Stomach (tissue), 9 donors: ENCODE measurements around the gene E4F1. TPM values are rescaled to one million over a fixed set of nuclear protein-coding genes. Genes with fewer than 3 reads are reported as not detected.

Source experiments
- DNase-seq, 2 donors: peaks; one replicate each; pipeline versions ENCODE4 v3.0.0 to v3.0.0-alpha.2; 2013 to 2019
- H3K27ac ChIP-seq, 5 donors: fragments of 200-600 bp in 4 of 5; sonication (generic) in 4 of 5; one replicate each; pipeline ENCODE4 v1.5.1; 2013 to 2019; ENCODE audit warnings: mild to moderate bottlenecking in 1 of 5, moderate library complexity in 1 of 5
- H3K27me3 ChIP-seq, 3 donors: fragments of 200-600 bp; sonication (generic); one replicate each; pipeline ENCODE4 v1.5.1; 2017 to 2019; ENCODE audit warnings: mixed run types in 1 of 3
- H3K36me3 ChIP-seq, 4 donors: fragments of 200-600 bp; sonication (generic); 1 replicate in 3 of 4; 2 replicates in 1 of 4; pipeline ENCODE4 v1.5.1; 2016 to 2019
- H3K4me1 ChIP-seq, 4 donors: fragments of 200-600 bp; sonication (generic); one replicate each; pipeline ENCODE4 v1.5.1; 2016 to 2019
- H3K4me3 ChIP-seq, 4 donors: fragments of 200-600 bp; sonication (generic) in 3 of 4; one replicate each; pipeline ENCODE4 v1.5.1; 2016 to 2019; ENCODE audit warnings: mild to moderate bottlenecking in 1 of 4
- H3K9me3 ChIP-seq, 4 donors: fragments of 200-600 bp; sonication (generic); one replicate each; pipeline ENCODE4 v1.5.1; 2016 to 2019
- CTCF ChIP-seq, 7 experiments: fragments of 450-650 bp in 4 of 7; fragments of 200-600 bp in 3 of 7; sonication (generic) in 3 of 7; IDR thresholded peaks; one replicate each; pipeline ENCODE4 v1.5.1; 2016 to 2019; ENCODE audit warnings: antibody characterized with exemption in 7 of 7, control low read depth in 2 of 7, mild to moderate bottlenecking in 1 of 7
- EP300 ChIP-seq: sonication (generic); formaldehyde crosslinking; IDR thresholded peaks from one replicate; pipeline ENCODE4 v1.6.1; 2017; ENCODE audit warnings: antibody characterized with exemption
- POLR2A ChIP-seq, 4 donors: fragments of 450-650 bp; IDR thresholded peaks; one replicate each; pipeline ENCODE4 v1.6.1; 2016; ENCODE audit warnings: antibody characterized with exemption in 4 of 4, control low read depth in 2 of 4, mild to moderate bottlenecking in 1 of 4, moderate library complexity in 1 of 4
- POLR2AphosphoS5 ChIP-seq, 3 donors: sonication (generic); formaldehyde crosslinking; IDR thresholded peaks; one replicate each; pipeline ENCODE4 v1.6.1; 2016; ENCODE audit warnings: antibody characterized with exemption in 3 of 3
- WGBS, 5 donors: extraction: QIAGEN DNeasy Blood & Tissue Kit in 3 of 5; methylation state at CpG; one replicate each; pipeline versions ENCODE4 v1.1.5 to v1.1.7; 2013 to 2018; 5-methylcytosine and 5-hydroxymethylcytosine counted together
- intact Hi-C: fragments of 100-400 bp; cut with DNase I; formaldehyde crosslinking; loops from one replicate; pipeline ENCODE4 v1.15.1; 2023; ENCODE audit warnings: low total_unique reads
- polyA plus RNA-seq, 3 donors: library from polyadenylated mRNA; stranded (reverse); fragments of 200-250 nt; gene quantifications; one replicate each; pipeline ENCODE4 v1.2.3, GENCODE V29; 2013
- total RNA-seq, 5 donors: library from RNA; depleted of rRNA; stranded (reverse); fragments of >200 nt; gene quantifications; one replicate each; pipeline versions ENCODE4 v1.1.0 to v1.2.3, GENCODE V29; 2014 to 2016
- donor health status: healthy with polysubstance abuse.
- donor health status: Bipolar disorder and iron deficiency.
- donor health status: healthy.

The E4F1 gene
- total and polyA plus RNA-seq, 8 donors = 12.7 to 114 (median 35.6) TPM

- H3K27me3 ChIP-seq = no peaks in the 10 kb centered on the region
- 30 to 43% (median 39%) methylated on average over 9 of the region's 9 CpGs for WGBS, 5 donors
- peak; percentile 53 to 74 for DNase-seq
- H3K4me3 ChIP-seq = no peak overlapping the region
- peaks cover 33 to 50% (median 44%) of the 10 kb centered on the region in 4 donors for H3K36me3 ChIP-seq
- H3K27ac ChIP-seq = peak overlapping the region; percentile 11 to 44 (median 38)
- TF ChIP-seq POLR2A (IDR thresholded peaks at IDR 0.05) (no peak), EP300 (no peak), POLR2AphosphoS5 (IDR thresholded peaks at IDR 0.05) (no peak), CTCF (IDR thresholded peaks at IDR 0.05) (no peak)
- no peaks in the 10 kb centered on the region for H3K9me3 ChIP-seq
- intact Hi-C loops = no loop called here
- peaks cover 26 to 44% (median 37%) of the 10 kb centered on the region in 4 donors for H3K4me1 ChIP-seq
Observed at GRCh38 chr16:2226245-2226793, 2.9 kb downstream of the E4F1 start.

GRCh38 chr16:2226918-2227317, 3.5 kb downstream of the E4F1 start:
- no peak overlapping the region for H3K27ac ChIP-seq
- H3K36me3 ChIP-seq = peaks cover 39 to 56% (median 50%) of the 10 kb centered on the region in 4 donors
- intact Hi-C loops = no loop called here
- no peaks in the 10 kb centered on the region for H3K27me3 ChIP-seq
- peaks cover 26 to 44% (median 37%) of the 10 kb centered on the region in 4 donors for H3K4me1 ChIP-seq
- TF ChIP-seq CTCF (IDR thresholded peaks at IDR 0.05) = no peak
- TF ChIP-seq EP300 = no peak
- TF ChIP-seq POLR2AphosphoS5 (IDR thresholded peaks at IDR 0.05) = no peak
- TF ChIP-seq POLR2A (IDR thresholded peaks at IDR 0.05) = no peak
- no peaks in the 10 kb centered on the region for H3K9me3 ChIP-seq
- WGBS, 5 donors = 76 to 95% (median 79%) methylated on average over 6 of the region's 6 CpGs
- no peak overlapping the region for H3K4me3 ChIP-seq
- no peak for DNase-seq

GRCh38 chr16:2228161-2228824, 4.9 kb downstream of the E4F1 start:
- Histone ChIP-seq H3K9me3 (no peaks in the 10 kb centered on the region), H3K27ac (no peak overlapping the region), H3K36me3 (peaks cover 52 to 70% (median 64%) of the 10 kb centered on the region in 4 donors), H3K4me3 (no peak overlapping the region), H3K4me1 (peaks cover 26 to 39% (median 35%) of the 10 kb centered on the region in 4 donors), H3K27me3 (no peaks in the 10 kb centered on the region)
- intact Hi-C loops = no loop called here
- DNase-seq = no peak
- no peak for TF ChIP-seq CTCF (IDR thresholded peaks at IDR 0.05)
- no peak for TF ChIP-seq POLR2A (IDR thresholded peaks at IDR 0.05)
- no peak for TF ChIP-seq POLR2AphosphoS5 (IDR thresholded peaks at IDR 0.05)
- no peak for TF ChIP-seq EP300
- 87 to 92% (median 89%) methylated on average over 6 to 25 of the region's 25 CpGs for WGBS, 5 donors

GRCh38 chr16:2229091-2229490, 5.7 kb downstream of the E4F1 start:
- peaks cover 60 to 78% (median 72%) of the 10 kb centered on the region in 4 donors for H3K36me3 ChIP-seq
- intact Hi-C loops = no loop called here
- no peak overlapping the region for H3K27ac ChIP-seq
- H3K4me3 ChIP-seq = no peak overlapping the region
- H3K9me3 ChIP-seq = no peaks in the 10 kb centered on the region
- peaks cover 0 to 3% (median 0%) of the 10 kb centered on the region in 3 donors for H3K27me3 ChIP-seq
- peaks cover 23 to 37% (median 33%) of the 10 kb centered on the region in 4 donors for H3K4me1 ChIP-seq
- no peak for TF ChIP-seq EP300
- no peak for DNase-seq
- 88 to 94% (median 91%) methylated on average over 9 to 12 of the region's 12 CpGs for WGBS, 5 donors
